GM21576 (cell line): ENCODE results near the gene EGR1.

Experiments
- ATAC-seq: cut with Tn5 transposase; IDR thresholded peaks from one replicate; pipeline ENCODE4 v1.9.1; 2021; ENCODE audit warnings: mild to moderate bottlenecking, moderate library complexity; ENCODE audit not compliant: unreplicated experiment

The EGR1 gene

GRCh38 chr5:138465261-138466124 is at the start of gene EGR1:
Gene EGR1, plus strand, starts transcription at chr5:138465479. Its CDS starts 283 bp downstream, at chr5:138465762.
- peak; percentile 57 for ATAC-seq

- no peak for ATAC-seq
Measured at GRCh38 chr5:138418444-138418843, 46.8 kb upstream of the EGR1 start.

- ATAC-seq, result no peak
Measured at GRCh38 chr5:138425079-138425478, 40.2 kb upstream of the EGR1 start.

- ATAC-seq, result no peak
Measured at GRCh38 chr5:138435943-138436342, 29.3 kb upstream of the EGR1 start.

GRCh38 chr5:138438003-138438723 is 27.1 kb upstream of the EGR1 start:
- ATAC-seq, result no peak

GRCh38 chr5:138438724-138439476 is 26.4 kb upstream of the EGR1 start, which contains the start of gene REEP2:
Gene REEP2, plus strand, starts transcription at chr5:138439057. Its CDS starts 152 bp downstream, at chr5:138439209.
- peak; percentile 72 for ATAC-seq

- no peak for ATAC-seq
Measured at GRCh38 chr5:138439477-138440158, 25.7 kb upstream of the EGR1 start.

- ATAC-seq, result no peak
Measured at GRCh38 chr5:138440159-138441073, 24.9 kb upstream of the EGR1 start.

GRCh38 chr5:138441221-138441620 is 24.1 kb upstream of the EGR1 start:
- ATAC-seq, result no peak

- no peak for ATAC-seq
Measured at GRCh38 chr5:138444078-138444773, 21.1 kb upstream of the EGR1 start.

GRCh38 chr5:138444774-138445546 is 20.3 kb upstream of the EGR1 start:
- no peak for ATAC-seq

GRCh38 chr5:138445547-138446271 is 19.6 kb upstream of the EGR1 start:
- no peak for ATAC-seq

GRCh38 chr5:138448070-138448469 is 17.2 kb upstream of the EGR1 start:
- no peak for ATAC-seq

- no peak for ATAC-seq
Measured at GRCh38 chr5:138448481-138449398, 16.5 kb upstream of the EGR1 start.

GRCh38 chr5:138449501-138450239 is 15.6 kb upstream of the EGR1 start:
- ATAC-seq, result peak; percentile 69

- ATAC-seq, result no peak
Measured at GRCh38 chr5:138450971-138451370, 14.3 kb upstream of the EGR1 start.
